Measurements from ENCODE around the gene FOXO6.

The FOXO6 gene

GRCh38 chr1:41350055-41350378 is 11.2 kb upstream of the FOXO6 start:
- no peak for DNase-seq (ENCODE audit: low read depth in 2 of 2)

- DNase-seq (ENCODE audit: low read depth in 2 of 2) = no peak
These were observed 9.7 kb upstream of the FOXO6 start for GRCh38 chr1:41351262-41352151.

GRCh38 chr1:41353744-41354143 is 7.5 kb upstream of the FOXO6 start:
- no peak for DNase-seq (ENCODE audit: low read depth in 2 of 2)

- no peak for DNase-seq (ENCODE audit: low read depth in 2 of 2)
These were observed 6.3 kb upstream of the FOXO6 start for GRCh38 chr1:41354956-41355355.

GRCh38 chr1:41355356-41355755 is 5.9 kb upstream of the FOXO6 start:
- DNase-seq (ENCODE audit: low read depth in 2 of 2) = no peak

GRCh38 chr1:41355761-41356160 is 5.5 kb upstream of the FOXO6 start:
- no peak for DNase-seq (ENCODE audit: low read depth in 2 of 2)

- DNase-seq (ENCODE audit: low read depth in 2 of 2) = no peak
These were observed 4.5 kb upstream of the FOXO6 start for GRCh38 chr1:41356752-41357151.

- DNase-seq (ENCODE audit: low read depth in 2 of 2) = peak; percentile 13 to 20
These were observed 3.7 kb upstream of the FOXO6 start for GRCh38 chr1:41357451-41358101.

GRCh38 chr1:41358131-41359021 is 2.9 kb upstream of the FOXO6 start:
- no peak for DNase-seq (ENCODE audit: low read depth in 2 of 2)

- no peak for DNase-seq (ENCODE audit: low read depth in 2 of 2)
These were observed 1.8 kb upstream of the FOXO6 start for GRCh38 chr1:41359211-41360073.

GRCh38 chr1:41360074-41360785 is 1.0 kb upstream of the FOXO6 start:
- DNase-seq (ENCODE audit: low read depth in 2 of 2) = no peak

- DNase-seq (ENCODE audit: low read depth in 2 of 2) = no peak
These were observed 492 bp downstream of the FOXO6 start for GRCh38 chr1:41361495-41362356.

- DNase-seq (ENCODE audit: low read depth in 2 of 2) = no peak
These were observed 1.1 kb downstream of the FOXO6 start for GRCh38 chr1:41362357-41362721.

GRCh38 chr1:41362749-41363590 is 1.7 kb downstream of the FOXO6 start:
- DNase-seq (ENCODE audit: low read depth in 2 of 2) = no peak

- no peak for DNase-seq (ENCODE audit: low read depth in 2 of 2)
These were observed 2.5 kb downstream of the FOXO6 start for GRCh38 chr1:41363591-41364320.

- DNase-seq (ENCODE audit: low read depth in 2 of 2) = no peak
These were observed 3.4 kb downstream of the FOXO6 start for GRCh38 chr1:41364442-41365319.

GRCh38 chr1:41365320-41365633 is 4.0 kb downstream of the FOXO6 start:
- DNase-seq (ENCODE audit: low read depth in 2 of 2) = no peak
